ENCODE measurements around the gene ARHGAP26.

Gene ARHGAP26

DNA sequence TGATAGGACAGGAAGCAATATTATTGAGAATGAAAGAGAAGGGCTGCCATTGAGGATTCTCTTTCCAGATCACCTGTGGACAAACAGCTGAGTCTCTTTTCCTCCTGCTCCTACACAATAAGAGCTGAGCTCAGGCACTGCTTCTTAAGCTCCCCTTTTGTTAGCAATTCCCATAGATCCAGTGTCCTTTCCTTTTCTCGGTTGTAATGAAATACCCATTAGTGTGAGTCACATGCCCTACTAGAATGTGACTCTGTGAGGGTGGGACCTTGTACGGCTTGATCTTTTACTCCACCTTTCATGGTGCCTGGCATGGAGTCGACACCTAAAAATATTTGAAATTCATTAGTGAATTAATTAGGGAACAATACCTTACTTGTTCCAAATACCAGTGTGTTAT is 364.1 kb downstream of the ARHGAP26 start:
- no peaks in the 10 kb centered on the region for H3K9me3 Mint-ChIP-seq

DNA sequence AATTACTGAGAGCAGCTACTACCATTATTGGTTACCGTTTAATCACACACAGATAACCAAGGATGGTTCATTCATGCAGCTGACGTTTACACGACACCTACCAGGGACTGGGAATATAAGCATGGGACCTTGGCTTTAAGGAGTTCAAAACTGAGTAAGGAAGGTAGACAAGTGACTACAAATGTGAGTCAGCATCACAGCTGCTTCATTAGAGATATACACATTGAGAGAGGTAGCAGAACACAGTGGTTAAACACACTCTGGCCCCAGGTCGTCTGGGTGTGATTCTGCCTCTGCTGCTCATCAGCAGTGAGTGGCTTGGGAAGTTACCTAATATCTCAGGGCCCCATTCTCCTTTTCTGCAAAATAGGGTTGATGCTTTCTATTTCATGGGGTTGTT is 364.7 kb downstream of the ARHGAP26 start:
- DNase-seq (ENCODE audit: low spot score), result no peak
- Mint-ChIP-seq H3K27ac (no peak overlapping the region), H3K4me3 (no peak overlapping the region), H3K27me3 (ENCODE audit: low read depth) (no peaks in the 10 kb centered on the region), H3K36me3 (ENCODE audit: low read depth) (peaks cover 3% of the 10 kb centered on the region), H3K9me3 (no peaks in the 10 kb centered on the region), H3K4me1 (ENCODE audit: low read depth) (peaks cover 3% of the 10 kb centered on the region)

More for the DNA sequence above, 364.1 kb downstream of the ARHGAP26 start:
- Mint-ChIP-seq H3K4me1 (ENCODE audit: low read depth) (peaks cover 3% of the 10 kb centered on the region), H3K27me3 (ENCODE audit: low read depth) (no peaks in the 10 kb centered on the region), H3K27ac (no peak overlapping the region), H3K4me3 (no peak overlapping the region), H3K36me3 (ENCODE audit: low read depth) (peaks cover 3% of the 10 kb centered on the region)
- DNase-seq (ENCODE audit: low spot score), result no peak

DNA sequence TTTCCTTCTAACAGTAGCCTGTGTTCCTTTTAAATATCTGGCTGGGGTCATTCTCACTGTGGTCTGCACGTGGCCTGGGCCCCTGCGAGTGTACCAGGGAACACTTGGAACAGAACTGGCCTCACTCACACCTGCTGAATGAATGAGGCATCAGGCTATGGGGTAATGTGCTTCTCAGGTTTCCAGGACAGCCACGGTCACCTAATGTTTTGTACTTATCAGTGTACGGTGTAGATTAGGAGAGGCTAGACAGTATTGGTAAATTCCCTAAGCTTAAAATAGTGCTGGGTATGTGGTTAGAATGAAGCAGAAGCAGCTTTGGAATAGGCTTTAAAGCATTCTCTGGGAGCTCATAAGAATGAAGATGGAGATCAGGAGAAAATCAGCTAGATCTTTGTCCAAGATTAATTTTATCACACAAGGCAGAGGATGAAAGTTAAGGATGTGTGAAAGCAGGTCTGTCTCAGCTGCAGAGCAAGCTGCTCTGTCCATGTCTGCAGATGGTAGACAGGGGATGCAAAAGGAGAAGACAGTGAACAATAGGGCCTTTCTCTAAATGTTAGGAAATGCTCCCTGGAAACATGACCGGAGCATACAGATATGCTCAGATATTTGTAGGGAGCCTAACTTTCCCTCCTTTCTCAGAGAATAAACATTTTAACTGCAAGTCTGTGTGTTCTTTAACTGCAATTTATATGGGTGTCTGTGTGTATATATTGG is 365.8 kb downstream of the ARHGAP26 start:
- Mint-ChIP-seq H3K4me1 (ENCODE audit: low read depth) (peaks cover 3% of the 10 kb centered on the region), H3K27me3 (ENCODE audit: low read depth) (no peaks in the 10 kb centered on the region), H3K27ac (no peak overlapping the region), H3K9me3 (no peaks in the 10 kb centered on the region), H3K4me3 (no peak overlapping the region), H3K36me3 (ENCODE audit: low read depth) (peaks cover 3% of the 10 kb centered on the region)
- DNase-seq (ENCODE audit: low spot score), result no peak

DNA sequence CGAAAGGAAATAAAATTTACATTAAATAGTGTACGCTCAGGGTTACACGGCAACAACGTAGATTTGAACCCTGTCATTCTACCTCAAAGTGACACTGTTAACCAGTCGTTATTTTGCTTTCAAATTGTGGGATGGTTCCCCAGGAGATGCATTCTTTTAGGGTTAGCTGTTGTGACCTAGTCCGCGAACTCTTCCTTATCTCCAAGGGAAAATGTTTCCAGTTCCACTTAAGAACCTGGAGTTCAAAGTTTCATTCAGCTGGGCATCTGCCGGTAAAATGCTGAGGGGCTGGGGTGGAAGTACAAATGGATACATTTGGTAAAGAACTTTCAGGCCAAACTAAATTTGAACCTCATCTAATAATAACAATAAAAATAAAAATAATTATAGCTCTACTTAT is 368.7 kb downstream of the ARHGAP26 start:
- Mint-ChIP-seq H3K36me3 (ENCODE audit: low read depth) (peaks cover 6% of the 10 kb centered on the region), H3K4me1 (ENCODE audit: low read depth) (peaks cover 3% of the 10 kb centered on the region), H3K4me3 (no peak overlapping the region), H3K27me3 (ENCODE audit: low read depth) (no peaks in the 10 kb centered on the region), H3K27ac (no peak overlapping the region), H3K9me3 (no peaks in the 10 kb centered on the region)
- no peak for DNase-seq (ENCODE audit: low spot score)

DNA sequence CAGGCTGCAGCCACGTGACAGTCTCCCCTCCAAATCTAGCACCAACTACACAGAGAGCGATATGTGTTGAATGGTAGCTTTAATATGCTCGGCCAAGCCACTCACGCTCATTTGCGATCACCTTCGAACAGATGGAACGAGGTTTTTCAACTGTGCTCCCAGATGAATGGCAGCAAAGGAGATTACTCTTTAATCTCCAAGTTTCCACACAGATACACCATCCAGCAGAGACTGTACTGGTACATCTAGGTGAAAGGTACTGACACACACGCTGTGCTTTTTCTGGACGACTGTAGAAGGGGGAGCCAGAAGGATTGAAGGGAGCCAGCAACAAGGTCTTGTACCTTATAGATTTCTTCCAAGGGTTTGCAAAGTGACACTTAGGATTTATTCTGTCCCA is 369.4 kb downstream of the ARHGAP26 start:
- Mint-ChIP-seq H3K9me3 (no peaks in the 10 kb centered on the region), H3K4me1 (ENCODE audit: low read depth) (peaks cover 3% of the 10 kb centered on the region), H3K4me3 (no peak overlapping the region), H3K36me3 (ENCODE audit: low read depth) (peaks cover 3% of the 10 kb centered on the region), H3K27me3 (ENCODE audit: low read depth) (no peaks in the 10 kb centered on the region), H3K27ac (no peak overlapping the region)
- no peak for DNase-seq (ENCODE audit: low spot score)

DNA sequence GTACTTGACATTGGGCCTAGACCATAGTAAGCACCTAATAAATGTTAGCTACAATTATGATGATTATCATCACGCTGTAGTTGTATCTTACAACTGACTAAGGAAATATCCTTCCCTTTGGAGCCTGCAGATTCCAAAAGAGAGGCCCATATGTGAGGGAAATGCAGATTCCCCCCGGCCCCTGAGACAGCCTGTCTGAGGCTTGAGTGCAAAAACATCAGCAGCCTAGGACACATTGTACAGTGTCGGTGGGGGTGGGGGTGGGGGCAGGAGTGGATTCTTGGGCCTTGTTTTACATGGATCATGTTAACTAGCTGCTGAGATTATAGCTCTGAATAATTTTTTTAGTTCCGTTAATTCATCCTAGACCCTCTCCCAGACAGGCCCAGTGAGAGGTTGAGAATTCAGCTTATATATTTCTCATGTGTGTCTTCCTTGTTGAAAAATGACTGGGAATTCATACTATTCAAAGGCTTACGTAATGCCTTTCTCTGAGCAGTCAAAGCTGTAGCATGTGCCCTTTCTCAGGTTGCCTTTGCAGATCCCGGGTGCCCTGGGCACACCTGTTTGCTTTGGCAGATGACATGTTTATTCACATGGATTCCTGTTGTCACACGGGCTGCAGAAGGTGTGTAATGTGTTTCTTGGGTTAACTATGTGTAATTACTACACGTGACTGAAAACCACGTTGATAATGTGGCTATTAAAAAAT is 370.5 kb downstream of the ARHGAP26 start:
- H3K9me3 Mint-ChIP-seq, result no peaks in the 10 kb centered on the region
- no peak overlapping the region for H3K4me3 Mint-ChIP-seq
- no peaks in the 10 kb centered on the region for H3K27me3 Mint-ChIP-seq (ENCODE audit: low read depth)
- no peak overlapping the region for H3K27ac Mint-ChIP-seq
- DNase-seq (ENCODE audit: low spot score), result no peak
- H3K4me1 Mint-ChIP-seq (ENCODE audit: low read depth), result peaks cover 9% of the 10 kb centered on the region
- peaks cover 3% of the 10 kb centered on the region for H3K36me3 Mint-ChIP-seq (ENCODE audit: low read depth)

DNA sequence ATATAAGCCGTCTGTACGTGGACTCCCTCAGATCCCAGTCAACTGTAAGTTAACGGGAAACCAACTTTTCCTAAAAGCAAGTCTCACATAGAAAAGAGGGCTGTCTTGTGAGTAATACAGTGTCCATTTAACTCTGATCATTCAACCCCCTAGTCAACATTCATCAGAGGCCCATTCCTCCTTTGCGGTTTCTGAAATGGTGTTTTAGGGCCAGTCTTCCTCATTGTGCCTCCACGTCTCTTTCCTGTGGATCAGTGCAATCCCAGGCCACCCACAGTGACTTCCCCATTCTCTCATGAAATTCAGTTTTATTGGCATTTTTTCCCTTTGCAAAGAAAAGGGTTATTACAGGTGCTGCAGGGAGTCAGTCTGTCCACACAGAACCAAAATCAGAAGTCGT is 371.5 kb downstream of the ARHGAP26 start:
- Mint-ChIP-seq H3K4me3 (no peak overlapping the region), H3K4me1 (ENCODE audit: low read depth) (peaks cover 9% of the 10 kb centered on the region), H3K9me3 (no peaks in the 10 kb centered on the region), H3K27ac (no peak overlapping the region), H3K27me3 (ENCODE audit: low read depth) (no peaks in the 10 kb centered on the region), H3K36me3 (ENCODE audit: low read depth) (peaks cover 3% of the 10 kb centered on the region)
- DNase-seq (ENCODE audit: low spot score), result no peak

DNA sequence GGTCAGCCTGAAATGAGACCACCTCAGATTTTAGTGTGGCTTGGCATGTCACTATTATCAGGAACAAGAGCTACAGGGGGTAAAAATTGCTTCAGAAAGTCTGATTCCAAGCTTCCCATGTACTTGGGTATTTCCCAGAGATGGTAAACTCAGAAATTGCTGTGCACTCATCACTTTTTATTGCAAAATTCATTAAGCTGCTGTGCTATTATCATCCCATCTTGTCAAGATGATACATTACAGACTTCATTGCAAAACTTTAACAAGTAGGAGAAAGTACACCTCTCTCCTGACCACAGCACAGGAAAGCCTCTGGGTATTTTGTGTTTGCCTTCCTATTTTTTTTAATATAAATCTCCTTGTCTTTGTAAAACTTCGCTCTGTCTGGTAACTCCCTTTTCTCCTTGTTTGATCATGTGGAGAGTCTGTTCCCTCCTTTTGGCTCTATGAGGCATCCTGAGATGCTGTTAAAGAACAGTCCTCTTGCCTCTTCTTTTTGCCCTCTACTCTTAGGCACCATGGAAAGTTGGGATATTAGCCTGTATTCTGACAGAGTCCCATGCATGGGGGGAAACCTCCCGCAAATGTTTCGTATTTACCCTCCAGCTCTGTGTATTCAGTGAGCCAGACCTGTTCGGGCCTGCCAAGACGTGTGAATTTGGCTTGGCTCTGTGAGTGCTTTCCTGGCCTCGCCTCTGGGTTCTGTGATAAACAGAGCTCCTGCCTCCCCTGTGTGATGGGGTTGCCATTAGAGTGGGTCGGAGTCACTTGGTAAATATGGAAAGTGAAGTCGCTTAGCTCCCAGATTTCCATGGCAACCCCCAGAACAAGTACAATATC is 372.6 kb downstream of the ARHGAP26 start:
- Mint-ChIP-seq H3K4me3 (no peak overlapping the region), H3K27ac (no peak overlapping the region), H3K4me1 (ENCODE audit: low read depth) (peaks cover 9% of the 10 kb centered on the region), H3K9me3 (no peaks in the 10 kb centered on the region), H3K36me3 (ENCODE audit: low read depth) (peaks cover 9% of the 10 kb centered on the region), H3K27me3 (ENCODE audit: low read depth) (no peaks in the 10 kb centered on the region)
- no peak for DNase-seq (ENCODE audit: low spot score)

DNA sequence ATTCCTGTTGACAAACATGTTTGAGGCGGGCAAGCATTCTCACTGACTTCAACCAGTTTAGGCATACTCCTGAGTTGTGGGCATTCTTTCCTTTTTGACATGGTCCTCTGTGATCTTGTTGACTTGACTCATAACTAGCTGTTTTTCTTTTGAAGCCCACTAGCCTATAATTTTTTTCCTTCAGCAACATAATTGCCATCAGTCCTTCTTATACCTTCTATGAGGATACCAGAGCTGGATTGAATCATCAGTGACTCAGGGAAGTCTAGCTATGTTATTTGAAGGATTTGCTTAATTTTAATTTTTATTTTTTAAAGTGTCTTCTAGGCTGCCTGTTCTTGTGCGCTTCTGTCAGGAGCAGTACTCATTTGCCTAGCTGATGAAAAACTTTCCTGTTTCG is 373.8 kb downstream of the ARHGAP26 start:
- no peaks in the 10 kb centered on the region for H3K9me3 Mint-ChIP-seq
- no peak overlapping the region for H3K4me3 Mint-ChIP-seq
- H3K27ac Mint-ChIP-seq, result no peak overlapping the region
- peaks cover 13% of the 10 kb centered on the region for H3K36me3 Mint-ChIP-seq (ENCODE audit: low read depth)
- DNase-seq (ENCODE audit: low spot score), result no peak
- peaks cover 5% of the 10 kb centered on the region for H3K4me1 Mint-ChIP-seq (ENCODE audit: low read depth)
- H3K27me3 Mint-ChIP-seq (ENCODE audit: low read depth), result no peaks in the 10 kb centered on the region

DNA sequence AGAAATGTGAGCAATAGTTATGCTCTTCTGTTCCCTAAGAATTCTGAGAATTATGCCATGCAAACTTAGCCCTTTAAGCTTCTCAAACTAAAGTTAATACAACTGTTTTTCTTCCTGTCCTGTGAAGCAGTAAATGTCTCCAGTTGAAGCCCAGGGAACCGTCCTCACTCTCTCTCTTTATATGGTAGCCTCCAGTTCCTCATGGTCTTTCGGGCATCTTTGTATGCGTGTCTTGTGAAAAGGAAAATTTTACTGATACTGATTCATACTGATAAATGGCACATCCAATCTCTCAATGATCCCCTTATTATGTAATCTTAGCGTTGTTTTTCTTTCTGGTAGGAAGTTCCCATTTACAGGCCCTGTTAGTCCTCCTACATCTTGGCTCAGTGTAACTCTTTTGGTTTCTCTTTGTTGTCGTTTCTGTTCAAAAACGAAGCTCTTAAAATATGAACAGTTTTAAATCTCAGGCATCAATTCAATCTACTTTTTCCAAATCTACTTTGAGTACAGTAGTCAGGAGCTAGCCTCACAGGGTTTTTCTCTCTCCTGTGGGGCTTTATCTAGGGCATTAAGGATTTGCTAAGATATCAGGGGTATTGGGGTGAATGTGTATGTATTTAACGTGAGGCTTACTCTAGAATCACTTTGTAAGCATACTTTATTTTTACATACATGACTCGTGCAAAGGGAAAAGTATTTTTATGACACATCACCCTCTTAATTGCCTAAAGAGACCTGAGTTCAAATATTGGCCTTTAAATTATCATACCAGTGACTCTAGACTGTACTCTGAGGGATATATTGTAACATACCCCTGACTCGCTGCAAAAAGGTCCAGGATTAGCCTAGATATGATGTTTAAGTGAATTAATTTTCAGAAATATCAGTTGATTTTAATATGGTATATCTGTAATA is 375.3 kb downstream of the ARHGAP26 start:
- H3K27me3 Mint-ChIP-seq (ENCODE audit: low read depth), result no peaks in the 10 kb centered on the region
- H3K36me3 Mint-ChIP-seq (ENCODE audit: low read depth), result peaks cover 16% of the 10 kb centered on the region
- peak overlapping the region; percentile 2 for H3K27ac Mint-ChIP-seq
- no peak for DNase-seq (ENCODE audit: low spot score)
- no peak overlapping the region for H3K4me3 Mint-ChIP-seq
- H3K4me1 Mint-ChIP-seq (ENCODE audit: low read depth), result peaks cover 5% of the 10 kb centered on the region
- no peaks in the 10 kb centered on the region for H3K9me3 Mint-ChIP-seq

DNA sequence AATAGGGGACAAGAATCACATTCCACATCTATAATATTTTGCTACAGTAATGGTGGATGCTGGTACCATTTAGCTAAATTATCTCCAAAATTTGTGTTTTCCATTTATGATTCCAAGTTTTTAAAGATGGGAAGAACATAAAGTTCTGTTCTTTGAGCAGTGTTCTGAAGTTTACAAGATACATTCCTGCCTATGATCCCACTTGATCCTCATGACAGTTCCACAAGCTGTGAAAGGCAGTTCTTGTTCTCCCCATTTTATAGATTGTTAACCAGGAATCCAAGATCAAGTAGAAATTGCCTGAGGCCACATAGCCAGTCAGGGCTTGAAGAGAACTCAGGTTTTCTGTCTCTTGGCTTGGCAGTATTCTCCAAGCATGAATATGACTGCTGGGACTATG is 376.0 kb downstream of the ARHGAP26 start:
- DNase-seq (ENCODE audit: low spot score), result no peak
- H3K4me1 Mint-ChIP-seq (ENCODE audit: low read depth), result peaks cover 5% of the 10 kb centered on the region
- no peaks in the 10 kb centered on the region for H3K9me3 Mint-ChIP-seq
- H3K36me3 Mint-ChIP-seq (ENCODE audit: low read depth), result peaks cover 16% of the 10 kb centered on the region
- H3K27me3 Mint-ChIP-seq (ENCODE audit: low read depth), result no peaks in the 10 kb centered on the region
- H3K4me3 Mint-ChIP-seq, result no peak overlapping the region
- no peak overlapping the region for H3K27ac Mint-ChIP-seq

DNA sequence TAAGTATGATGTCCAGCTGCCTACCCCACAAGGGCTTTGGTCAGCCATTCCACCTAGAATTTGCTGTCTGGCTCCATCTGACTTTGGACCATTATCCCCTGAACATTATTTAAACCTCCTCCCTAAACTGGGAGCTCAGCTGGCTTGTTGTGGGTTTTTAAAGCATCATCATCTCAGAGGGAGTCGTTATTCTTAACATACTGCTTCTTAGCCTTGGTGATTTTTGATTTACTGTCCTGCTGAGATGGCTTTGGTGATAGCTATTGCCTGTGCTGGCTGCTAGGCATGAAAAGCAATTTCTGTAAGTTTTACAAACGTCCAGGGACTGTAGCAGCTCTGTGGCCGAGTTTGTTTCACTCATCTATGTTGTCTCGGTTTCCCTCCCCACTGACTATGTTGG is 377.2 kb downstream of the ARHGAP26 start:
- Mint-ChIP-seq H3K4me3 (no peak overlapping the region), H3K4me1 (ENCODE audit: low read depth) (peaks cover 5% of the 10 kb centered on the region), H3K27ac (no peak overlapping the region), H3K9me3 (no peaks in the 10 kb centered on the region), H3K36me3 (ENCODE audit: low read depth) (peaks cover 19% of the 10 kb centered on the region), H3K27me3 (ENCODE audit: low read depth) (no peaks in the 10 kb centered on the region)
- DNase-seq (ENCODE audit: low spot score), result no peak

DNA sequence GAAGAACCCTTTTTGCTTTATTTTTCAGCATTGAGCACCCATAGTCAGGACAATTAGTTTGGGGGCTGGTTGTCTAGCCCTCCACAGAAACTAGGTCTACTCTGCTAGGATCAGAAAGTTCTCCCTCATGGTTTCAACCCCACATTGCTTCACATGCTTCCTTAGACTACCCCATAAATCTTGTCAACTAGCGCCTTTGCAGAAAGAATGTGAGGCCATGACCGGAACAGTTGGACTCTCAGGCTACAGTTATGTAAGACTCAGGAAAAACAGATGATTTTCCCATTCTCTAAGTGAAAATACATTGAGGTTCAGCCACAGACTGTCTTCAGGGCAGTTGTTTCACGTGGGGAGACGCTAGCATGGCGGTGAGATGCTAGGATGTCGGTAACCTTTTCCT is 377.7 kb downstream of the ARHGAP26 start:
- H3K4me3 Mint-ChIP-seq, result no peak overlapping the region
- DNase-seq (ENCODE audit: low spot score), result no peak
- H3K4me1 Mint-ChIP-seq (ENCODE audit: low read depth), result peaks cover 8% of the 10 kb centered on the region
- no peaks in the 10 kb centered on the region for H3K27me3 Mint-ChIP-seq (ENCODE audit: low read depth)
- no peak overlapping the region for H3K27ac Mint-ChIP-seq
- peaks cover 22% of the 10 kb centered on the region for H3K36me3 Mint-ChIP-seq (ENCODE audit: low read depth)
- no peaks in the 10 kb centered on the region for H3K9me3 Mint-ChIP-seq

All from T-helper 2 cell treated with Interferon-gamma antibody and Interleukin-4, amounts not matched to agents 5 μg/mL and 100 μg/mL, for 36 hours (primary cell).